GM12878 (cell line): ENCODE data around the gene PPP1R9B. TPM values are rescaled to one million over a fixed set of nuclear protein-coding genes. Genes with fewer than 3 reads are reported as not detected.

Source experiments
- ASH2L ChIP-seq: fragments of 300-600, 200-600 bp; sonication (generic); IDR thresholded peaks from 2 replicates; pipeline ENCODE4 v1.6.1; 2017; ENCODE audit warnings: low read depth, mild to moderate bottlenecking, borderline replicate concordance
- ATF7 ChIP-seq: fragments of 450-650 bp; IDR thresholded peaks from 2 replicates; pipeline ENCODE4 v1.6.1; 2016; ENCODE audit warnings: low read depth, mild to moderate bottlenecking
- BRCA1 ChIP-seq: IDR thresholded peaks from 2 replicates; pipeline ENCODE4 v1.6.1; 2011; ENCODE audit warnings: low read depth, low read length, improper control_type of control experiment
- CBFB ChIP-seq: IDR thresholded peaks from 2 replicates; pipeline ENCODE4 v1.6.1; 2016; ENCODE audit warnings: antibody characterized with exemption, low read depth
- E2F4 ChIP-seq: IDR thresholded peaks from 2 replicates; pipeline ENCODE4 v1.6.1; 2012; ENCODE audit warnings: low read depth, low read length, improper control_type of control experiment
- EGR1 ChIP-seq, 2 experiments: IDR thresholded peaks; 1 replicate in 1 of 2; 2 replicates in 1 of 2; pipeline ENCODE4 v1.6.1; 2011 to 2012; ENCODE audit warnings: low read depth in 2 of 2, low read length in 2 of 2, borderline replicate concordance in 1 of 2, mild to moderate bottlenecking in 1 of 2, moderate library complexity in 1 of 2
- FOS ChIP-seq: IDR thresholded peaks from 3 replicates; pipeline ENCODE4 v1.6.1; 2011; ENCODE audit warnings: borderline replicate concordance; ENCODE audit not compliant: insufficient read length; ENCODE audit errors: extremely low read depth
- FOXK2 ChIP-seq: fragments of 450-650 bp; IDR thresholded peaks from 2 replicates; pipeline ENCODE4 v1.6.1; 2017; ENCODE audit warnings: mild to moderate bottlenecking, moderate library complexity
- GABPA ChIP-seq: IDR thresholded peaks from 2 replicates; pipeline ENCODE4 v1.6.1; 2014; ENCODE audit warnings: antibody characterized with exemption, low read depth, mild to moderate bottlenecking, inconsistent platforms
- IKZF1 ChIP-seq: fragments of 450-650 bp; conservative IDR thresholded peaks from 2 replicates; pipeline ENCODE4 v1.6.1; 2017; ENCODE audit warnings: antibody characterized with exemption, mild to moderate bottlenecking
- JUNB ChIP-seq: IDR thresholded peaks from 2 replicates; pipeline ENCODE4 v1.6.1; 2016; ENCODE audit warnings: antibody characterized with exemption, mild to moderate bottlenecking
- MXI1 ChIP-seq: fragments of 150-350 bp; IDR thresholded peaks from 2 replicates; pipeline ENCODE4 v1.6.1; 2011; ENCODE audit warnings: low read depth, mild to moderate bottlenecking, inconsistent platforms, low read length, improper control_type of control experiment
- NRF1 ChIP-seq: conservative IDR thresholded peaks from 2 replicates; pipeline ENCODE4 v1.6.1; 2011; ENCODE audit warnings: mild to moderate bottlenecking, low read depth, low read length, improper control_type of control experiment
- POLR2AphosphoS2 ChIP-seq: IDR thresholded peaks from 2 replicates; pipeline ENCODE4 v1.6.1; 2011; ENCODE audit warnings: low read depth, mild to moderate bottlenecking, low read length, improper control_type of control experiment, moderate library complexity
- RB1 ChIP-seq: fragments of 450-650 bp; formaldehyde crosslinking; IDR thresholded peaks from 2 replicates; pipeline ENCODE4 v1.6.1; 2017; ENCODE audit warnings: mild to moderate bottlenecking, borderline replicate concordance
- RBBP5 ChIP-seq: fragments of 200-600 bp; sonication (generic); conservative IDR thresholded peaks from 2 replicates; pipeline ENCODE4 v1.6.1; 2016
- RUNX3 ChIP-seq: IDR thresholded peaks from 2 replicates; pipeline ENCODE4 v1.6.1; 2012; ENCODE audit warnings: low read length, inconsistent platforms
- YBX1 ChIP-seq: fragments of 450-650 bp; IDR thresholded peaks from 2 replicates; pipeline ENCODE4 v1.6.1; 2016; ENCODE audit warnings: antibody characterized with exemption
- YY1 ChIP-seq: IDR thresholded peaks from 2 replicates; pipeline ENCODE4 v1.6.1; 2011; ENCODE audit warnings: low read depth, mild to moderate bottlenecking, low read length
- ZNF207 ChIP-seq: fragments of 450-650 bp; IDR thresholded peaks from 2 replicates; pipeline ENCODE4 v1.6.1; 2014; ENCODE audit warnings: antibody characterized with exemption, mild to moderate bottlenecking, borderline replicate concordance
- ZNF274 ChIP-seq: IDR thresholded peaks from one replicate; pipeline ENCODE4 v1.8.0; 2011; ENCODE audit not compliant: insufficient read length, insufficient read depth
- polyA plus RNA-seq, 11 experiments: library from polyadenylated mRNA; depleted of rRNA in 4 of 11; unstranded in 6 of 11; stranded (reverse) in 5 of 11; fragments of >200 nt; fragmentation: Nextera tagmentation in 4 of 11; fragmentation: Illumina TruSeq in 1 of 11; extraction: Ambion mirVana in 4 of 11; extraction: Trizol in 1 of 11; gene quantifications; 1 replicate in 1 of 11; 2 replicates in 10 of 11; pipeline versions ENCODE4 v1.2.1 to v1.2.3, GENCODE V29; 2011 to 2016; ENCODE audit warnings: inconsistent platforms in 2 of 11, missing spikeins in 2 of 11, low read depth in 1 of 11
- total RNA-seq, 4 experiments: library from RNA; depleted of rRNA in 3 of 4; stranded (reverse); fragments of >200 nt in 3 of 4; fragmentation: Illumina TruSeq in 1 of 4; extraction: Trizol in 1 of 4; gene quantifications; 2 replicates each; pipeline versions ENCODE4 v1.2.1 to v1.2.3, GENCODE V29; 2013 to 2021
- TF ChIP-seq, protein P1 (sequence below): fragments of 450-650 bp; IDR thresholded peaks from 2 replicates; pipeline ENCODE4 v1.6.1; 2016; ENCODE audit warnings: mild to moderate bottlenecking, moderate library complexity, borderline replicate concordance
- TF ChIP-seq, protein P2 (sequence below): fragments of 450-650 bp; IDR thresholded peaks from 2 replicates; pipeline ENCODE4 v1.6.1; 2017; ENCODE audit warnings: antibody characterized with exemption, mild to moderate bottlenecking, moderate library complexity

The PPP1R9B gene
- total and polyA plus RNA-seq, 10 of the 15 experiments (the other 5 are each of a cell fraction or from before 2014, with no cell fraction given), result 0.20 to 107 (median 37.5) TPM

GRCh38 chr17:50148226-50149090 is 2.0 kb downstream of the PPP1R9B start (continued):
- no peak for TF ChIP-seq RUNX3
- TF ChIP-seq ZNF274, result no peak
- TF ChIP-seq RBBP5, result no peak
- TF ChIP-seq FOXK2, result no peak
- TF ChIP-seq E2F4, result no peak
- TF ChIP-seq IKZF1, result peak; percentile 99
- TF ChIP-seq, protein P1, sequence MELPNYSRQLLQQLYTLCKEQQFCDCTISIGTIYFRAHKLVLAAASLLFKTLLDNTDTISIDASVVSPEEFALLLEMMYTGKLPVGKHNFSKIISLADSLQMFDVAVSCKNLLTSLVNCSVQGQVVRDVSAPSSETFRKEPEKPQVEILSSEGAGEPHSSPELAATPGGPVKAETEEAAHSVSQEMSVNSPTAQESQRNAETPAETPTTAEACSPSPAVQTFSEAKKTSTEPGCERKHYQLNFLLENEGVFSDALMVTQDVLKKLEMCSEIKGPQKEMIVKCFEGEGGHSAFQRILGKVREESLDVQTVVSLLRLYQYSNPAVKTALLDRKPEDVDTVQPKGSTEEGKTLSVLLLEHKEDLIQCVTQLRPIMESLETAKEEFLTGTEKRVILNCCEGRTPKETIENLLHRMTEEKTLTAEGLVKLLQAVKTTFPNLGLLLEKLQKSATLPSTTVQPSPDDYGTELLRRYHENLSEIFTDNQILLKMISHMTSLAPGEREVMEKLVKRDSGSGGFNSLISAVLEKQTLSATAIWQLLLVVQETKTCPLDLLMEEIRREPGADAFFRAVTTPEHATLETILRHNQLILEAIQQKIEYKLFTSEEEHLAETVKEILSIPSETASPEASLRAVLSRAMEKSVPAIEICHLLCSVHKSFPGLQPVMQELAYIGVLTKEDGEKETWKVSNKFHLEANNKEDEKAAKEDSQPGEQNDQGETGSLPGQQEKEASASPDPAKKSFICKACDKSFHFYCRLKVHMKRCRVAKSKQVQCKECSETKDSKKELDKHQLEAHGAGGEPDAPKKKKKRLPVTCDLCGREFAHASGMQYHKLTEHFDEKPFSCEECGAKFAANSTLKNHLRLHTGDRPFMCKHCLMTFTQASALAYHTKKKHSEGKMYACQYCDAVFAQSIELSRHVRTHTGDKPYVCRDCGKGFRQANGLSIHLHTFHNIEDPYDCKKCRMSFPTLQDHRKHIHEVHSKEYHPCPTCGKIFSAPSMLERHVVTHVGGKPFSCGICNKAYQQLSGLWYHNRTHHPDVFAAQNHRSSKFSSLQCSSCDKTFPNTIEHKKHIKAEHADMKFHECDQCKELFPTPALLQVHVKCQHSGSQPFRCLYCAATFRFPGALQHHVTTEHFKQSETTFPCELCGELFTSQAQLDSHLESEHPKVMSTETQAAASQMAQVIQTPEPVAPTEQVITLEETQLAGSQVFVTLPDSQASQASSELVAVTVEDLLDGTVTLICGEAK, result no peak; the same call in 1 of the 2 replicates
- TF ChIP-seq YBX1, result no peak
- TF ChIP-seq CBFB, result peak; percentile 82; the same call in 1 of the 2 replicates
- TF ChIP-seq BRCA1, result no peak
- TF ChIP-seq ATF7, result peak; percentile 77
- TF ChIP-seq YY1, result peak; percentile 57; the same call in 1 of the 2 replicates
- TF ChIP-seq POLR2AphosphoS2, result 0 out of 2 replicates have a peak, but pooled peaks have one; percentile 36
- no peak for TF ChIP-seq GABPA
- TF ChIP-seq ASH2L, result no peak
- 0 out of 2 replicates have a peak, but pooled peaks have one; percentile 35 for TF ChIP-seq RB1
- peak; percentile 48 for TF ChIP-seq MXI1
- peak; percentile 75; the same call in 1 of the 2 replicates for TF ChIP-seq ZNF207
- peak; percentile 74 for TF ChIP-seq JUNB
- TF ChIP-seq EGR1 (IDR thresholded peaks at IDR 0.05; ENCODE audit: borderline replicate concordance in 1 of 2, low read depth in 2 of 2, low read length in 2 of 2), result peak in 1 of 2 experiments; percentile 51; a peak in 1 of 3 replicates
- TF ChIP-seq, protein P2, sequence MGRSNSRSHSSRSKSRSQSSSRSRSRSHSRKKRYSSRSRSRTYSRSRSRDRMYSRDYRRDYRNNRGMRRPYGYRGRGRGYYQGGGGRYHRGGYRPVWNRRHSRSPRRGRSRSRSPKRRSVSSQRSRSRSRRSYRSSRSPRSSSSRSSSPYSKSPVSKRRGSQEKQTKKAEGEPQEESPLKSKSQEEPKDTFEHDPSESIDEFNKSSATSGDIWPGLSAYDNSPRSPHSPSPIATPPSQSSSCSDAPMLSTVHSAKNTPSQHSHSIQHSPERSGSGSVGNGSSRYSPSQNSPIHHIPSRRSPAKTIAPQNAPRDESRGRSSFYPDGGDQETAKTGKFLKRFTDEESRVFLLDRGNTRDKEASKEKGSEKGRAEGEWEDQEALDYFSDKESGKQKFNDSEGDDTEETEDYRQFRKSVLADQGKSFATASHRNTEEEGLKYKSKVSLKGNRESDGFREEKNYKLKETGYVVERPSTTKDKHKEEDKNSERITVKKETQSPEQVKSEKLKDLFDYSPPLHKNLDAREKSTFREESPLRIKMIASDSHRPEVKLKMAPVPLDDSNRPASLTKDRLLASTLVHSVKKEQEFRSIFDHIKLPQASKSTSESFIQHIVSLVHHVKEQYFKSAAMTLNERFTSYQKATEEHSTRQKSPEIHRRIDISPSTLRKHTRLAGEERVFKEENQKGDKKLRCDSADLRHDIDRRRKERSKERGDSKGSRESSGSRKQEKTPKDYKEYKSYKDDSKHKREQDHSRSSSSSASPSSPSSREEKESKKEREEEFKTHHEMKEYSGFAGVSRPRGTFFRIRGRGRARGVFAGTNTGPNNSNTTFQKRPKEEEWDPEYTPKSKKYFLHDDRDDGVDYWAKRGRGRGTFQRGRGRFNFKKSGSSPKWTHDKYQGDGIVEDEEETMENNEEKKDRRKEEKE, result no peak
- no peak for TF ChIP-seq FOS
- no peak for TF ChIP-seq NRF1
